Neural cell (in vitro differentiated cells): Measurements from ENCODE around the gene FBXW2. TPM values are rescaled to one million over a fixed set of nuclear protein-coding genes. Genes with fewer than 3 reads are reported as not detected.

Experiments used
- H2AFZ ChIP-seq: fragments of 200-600, 300-800 bp; sonication (generic), shearing (Covaris generic); 2 replicates; pipeline ENCODE4 v1.6.0; 2014; ENCODE audit warnings: low read depth, mild to moderate bottlenecking, antibody characterized with exemption, low read length, moderate library complexity
- H3F3A ChIP-seq: fragments of 200-600 bp; shearing (Covaris generic); 2 replicates; pipeline ENCODE4 v1.6.1; 2016; ENCODE audit warnings: mild to moderate bottlenecking, moderate library complexity, mixed read lengths, antibody characterized with exemption, low read length; ENCODE audit not compliant: insufficient read depth, poor library complexity, severe bottlenecking
- H3K27ac ChIP-seq: fragments of 200-600, 300-800 bp; sonication (generic), shearing (Covaris generic); 2 replicates; pipeline ENCODE4 v1.5.1; 2014; ENCODE audit warnings: mild to moderate bottlenecking, low read length, moderate library complexity
- H3K27me3 ChIP-seq: fragments of 300-800, 200-600 bp; sonication (generic), shearing (Covaris generic); 2 replicates; pipeline ENCODE4 v1.6.0; 2014; ENCODE audit warnings: mild to moderate bottlenecking, low read depth, low read length, moderate library complexity; ENCODE audit not compliant: insufficient read depth
- H3K36me3 ChIP-seq: fragments of 300-800, 200-600 bp; sonication (generic), shearing (Covaris generic); 2 replicates; pipeline ENCODE4 v1.5.1; 2014; ENCODE audit warnings: mild to moderate bottlenecking, antibody characterized with exemption, low read length, moderate library complexity; ENCODE audit not compliant: insufficient read depth
- H3K4me2 ChIP-seq: fragments of 300-800, 200-600 bp; sonication (generic), shearing (Covaris generic); 2 replicates; pipeline ENCODE4 v1.6.0; 2014; ENCODE audit warnings: mild to moderate bottlenecking, low read length
- H3K4me3 ChIP-seq: fragments of 300-800, 200-600 bp; sonication (generic), shearing (Covaris generic); 2 replicates; pipeline ENCODE4 v1.5.1; 2014; ENCODE audit warnings: mild to moderate bottlenecking, low read length, moderate library complexity
- H3K79me2 ChIP-seq: fragments of 200-600 bp; shearing (Covaris generic); replicated peaks from 2 replicates; pipeline ENCODE4 v1.6.0; 2014; ENCODE audit warnings: mild to moderate bottlenecking, low read length, moderate library complexity; ENCODE audit not compliant: insufficient read depth
- H3K9ac ChIP-seq: fragments of 300-800, 200-600 bp; sonication (generic), shearing (Covaris generic); 2 replicates; pipeline ENCODE4 v1.6.1; 2016; ENCODE audit warnings: mild to moderate bottlenecking, low read length, mixed read lengths
- H3K9me2 ChIP-seq: fragments of 200-600 bp; shearing (Covaris generic); 2 replicates; pipeline ENCODE4 v1.6.1; 2016; ENCODE audit warnings: mild to moderate bottlenecking, low read length, mixed read lengths; ENCODE audit not compliant: insufficient read depth
- H3K9me3 ChIP-seq: fragments of 200-600, 300-800 bp; sonication (generic), shearing (Covaris generic); 2 replicates; pipeline ENCODE4 v1.6.1; 2016; ENCODE audit warnings: mild to moderate bottlenecking, mixed run types, low read length, moderate library complexity, mixed read lengths
- H4K20me1 ChIP-seq: fragments of 200-600 bp; shearing (Covaris generic); 2 replicates; pipeline ENCODE4 v1.6.1; 2016; ENCODE audit warnings: mild to moderate bottlenecking, mixed run types; ENCODE audit not compliant: insufficient read depth
- EP300 ChIP-seq: fragments of 450-650 bp; conservative IDR thresholded peaks from 2 replicates; pipeline ENCODE4 v1.6.1; 2014; ENCODE audit warnings: antibody characterized with exemption, mild to moderate bottlenecking, moderate library complexity; ENCODE audit not compliant: poor library complexity, severe bottlenecking
- EZH2 ChIP-seq: fragments of 200-600, 300-800 bp; shearing (Covaris generic), sonication (generic); IDR thresholded peaks from 2 replicates; pipeline ENCODE4 v1.6.1; 2014; ENCODE audit warnings: antibody characterized with exemption, low read length, borderline replicate concordance, mild to moderate bottlenecking; ENCODE audit not compliant: insufficient read depth, poor library complexity, severe bottlenecking
- MXI1 ChIP-seq: fragments of 450-650 bp; conservative IDR thresholded peaks from 2 replicates; pipeline ENCODE4 v1.6.1; 2014; ENCODE audit warnings: antibody characterized with exemption, mild to moderate bottlenecking; ENCODE audit not compliant: poor library complexity, severe bottlenecking
- POLR2AphosphoS5 ChIP-seq: IDR thresholded peaks from 2 replicates; pipeline ENCODE4 v1.6.1; 2012
- RAD21 ChIP-seq: fragments of 450-650 bp; conservative IDR thresholded peaks from 2 replicates; pipeline ENCODE4 v1.6.1; 2014; ENCODE audit warnings: antibody characterized with exemption, mild to moderate bottlenecking, moderate library complexity
- REST ChIP-seq: IDR thresholded peaks from 2 replicates; pipeline ENCODE4 v1.6.1; 2012; ENCODE audit warnings: borderline replicate concordance
- SMC3 ChIP-seq: fragments of 450-650 bp; conservative IDR thresholded peaks from 2 replicates; pipeline ENCODE4 v1.6.1; 2014; ENCODE audit warnings: antibody characterized with exemption, mild to moderate bottlenecking, moderate library complexity; ENCODE audit not compliant: poor library complexity
- TAF1 ChIP-seq: IDR thresholded peaks from 2 replicates; pipeline ENCODE4 v1.6.1; 2012; ENCODE audit warnings: low read depth
- polyA plus RNA-seq: library from polyadenylated mRNA; depleted of rRNA; stranded (reverse); fragments of >200 nt; gene quantifications from 2 replicates; pipeline ENCODE4 v1.2.3, GENCODE V29; 2014
- TF ChIP-seq, protein P1 (sequence below): fragments of 450-650 bp; IDR thresholded peaks from 2 replicates; pipeline ENCODE4 v1.5.1; 2014; ENCODE audit warnings: antibody characterized with exemption, mild to moderate bottlenecking, moderate library complexity; ENCODE audit not compliant: poor library complexity, severe bottlenecking

FBXW2 gene
- polyA plus RNA-seq, 1 donor from 2014 or later, result 49.5 TPM

DNA sequence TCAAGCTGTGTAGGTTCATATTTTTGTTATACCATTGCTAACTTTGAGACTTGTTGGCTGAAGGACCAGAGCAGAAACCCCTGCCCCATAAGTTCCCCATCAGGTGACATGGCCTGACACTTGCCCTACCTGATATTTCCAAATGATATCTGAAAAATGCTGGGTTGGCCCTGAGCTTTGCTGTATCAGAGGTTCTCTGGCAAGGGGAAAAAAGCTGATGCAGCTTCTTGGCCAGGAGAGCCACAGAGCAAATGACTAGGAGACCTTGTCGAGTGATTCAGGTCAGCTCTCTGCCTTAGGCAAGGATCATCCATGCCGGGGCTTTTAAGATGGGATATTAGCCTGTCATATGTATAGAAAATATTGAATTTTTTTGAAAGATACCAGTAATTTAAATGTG, 76.0 kb downstream of the FBXW2 start:
- Histone ChIP-seq H3K36me3 (no peaks in the 10 kb centered on the region), H3K9me2 (no peaks in the 10 kb centered on the region), H3K4me3 (no peak overlapping the region), H2AFZ (no peak overlapping the region), H3K27ac (no peak overlapping the region), H4K20me1 (peaks cover 7% of the 10 kb centered on the region), H3K9me3 (no peaks in the 10 kb centered on the region), H3K79me2 (peaks cover 17% of the 10 kb centered on the region), H3K4me2 (no peak overlapping the region), H3F3A (no peaks in the 10 kb centered on the region), H3K9ac (no peak overlapping the region), H3K27me3 (no peaks in the 10 kb centered on the region)
- no peak for TF ChIP-seq EZH2
- TF ChIP-seq MXI1, result no peak
- TF ChIP-seq, protein P1, sequence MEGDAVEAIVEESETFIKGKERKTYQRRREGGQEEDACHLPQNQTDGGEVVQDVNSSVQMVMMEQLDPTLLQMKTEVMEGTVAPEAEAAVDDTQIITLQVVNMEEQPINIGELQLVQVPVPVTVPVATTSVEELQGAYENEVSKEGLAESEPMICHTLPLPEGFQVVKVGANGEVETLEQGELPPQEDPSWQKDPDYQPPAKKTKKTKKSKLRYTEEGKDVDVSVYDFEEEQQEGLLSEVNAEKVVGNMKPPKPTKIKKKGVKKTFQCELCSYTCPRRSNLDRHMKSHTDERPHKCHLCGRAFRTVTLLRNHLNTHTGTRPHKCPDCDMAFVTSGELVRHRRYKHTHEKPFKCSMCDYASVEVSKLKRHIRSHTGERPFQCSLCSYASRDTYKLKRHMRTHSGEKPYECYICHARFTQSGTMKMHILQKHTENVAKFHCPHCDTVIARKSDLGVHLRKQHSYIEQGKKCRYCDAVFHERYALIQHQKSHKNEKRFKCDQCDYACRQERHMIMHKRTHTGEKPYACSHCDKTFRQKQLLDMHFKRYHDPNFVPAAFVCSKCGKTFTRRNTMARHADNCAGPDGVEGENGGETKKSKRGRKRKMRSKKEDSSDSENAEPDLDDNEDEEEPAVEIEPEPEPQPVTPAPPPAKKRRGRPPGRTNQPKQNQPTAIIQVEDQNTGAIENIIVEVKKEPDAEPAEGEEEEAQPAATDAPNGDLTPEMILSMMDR, result no peak
- no peak for TF ChIP-seq SMC3
- no peak for TF ChIP-seq REST
- TF ChIP-seq POLR2AphosphoS5, result no peak
- no peak for TF ChIP-seq EP300
- TF ChIP-seq RAD21, result no peak
- TF ChIP-seq TAF1, result no peak

GRCh38 chr9:120716483-120716882, 76.7 kb downstream of the FBXW2 start:
- Histone ChIP-seq H2AFZ (no peak overlapping the region), H3K27ac (no peak overlapping the region), H3K4me3 (no peak overlapping the region), H3K9me3 (no peaks in the 10 kb centered on the region), H3K36me3 (no peaks in the 10 kb centered on the region), H3K79me2 (peaks cover 24% of the 10 kb centered on the region), H4K20me1 (peaks cover 10% of the 10 kb centered on the region), H3K27me3 (no peaks in the 10 kb centered on the region), H3F3A (no peaks in the 10 kb centered on the region), H3K9ac (no peak overlapping the region), H3K9me2 (no peaks in the 10 kb centered on the region), H3K4me2 (no peak overlapping the region)
- no peak for TF ChIP-seq EZH2
- TF ChIP-seq MXI1, result no peak
- TF ChIP-seq TAF1, result no peak
- TF ChIP-seq SMC3, result no peak
- TF ChIP-seq POLR2AphosphoS5, result no peak
- no peak for TF ChIP-seq EP300
- TF ChIP-seq RAD21, result no peak
- TF ChIP-seq REST, result no peak
